GM12878 (cell line): ENCODE data around the gene MDGA2.

ENCODE experiments used
- ATF7 ChIP-seq: fragments of 450-650 bp; IDR thresholded peaks from 2 replicates; pipeline ENCODE4 v1.6.1; 2016; ENCODE audit warnings: low read depth, mild to moderate bottlenecking
- CHD4 ChIP-seq: fragments of 200-600 bp; sonication (generic); IDR thresholded peaks from 2 replicates; pipeline ENCODE4 v1.6.1; 2016; ENCODE audit warnings: mild to moderate bottlenecking
- CTCF ChIP-seq, 3 experiments: IDR thresholded peaks in 2 of 3; conservative IDR thresholded peaks in 1 of 3; 2 replicates each; pipeline ENCODE4 v1.5.1; 2011; ENCODE audit warnings: low read depth in 3 of 3, low read length in 3 of 3, mild to moderate bottlenecking in 3 of 3, control low read depth in 2 of 3, moderate library complexity in 2 of 3, inconsistent platforms in 1 of 3, mixed read lengths in 1 of 3; ENCODE audit not compliant: control insufficient read depth in 2 of 3, insufficient read depth in 1 of 3; ENCODE audit errors: extremely low read depth in 1 of 3
- EED ChIP-seq: sonication (generic); IDR thresholded peaks from 2 replicates; pipeline ENCODE4 v1.6.1; 2016; ENCODE audit warnings: antibody characterized with exemption, low read depth
- MXI1 ChIP-seq: fragments of 150-350 bp; IDR thresholded peaks from 2 replicates; pipeline ENCODE4 v1.6.1; 2011; ENCODE audit warnings: low read depth, mild to moderate bottlenecking, inconsistent platforms, low read length, improper control_type of control experiment
- NFIC ChIP-seq: IDR thresholded peaks from 2 replicates; pipeline ENCODE4 v1.6.1; 2012; ENCODE audit warnings: low read depth, mild to moderate bottlenecking, inconsistent platforms, low read length, moderate library complexity
- NFXL1 ChIP-seq: fragments of 450-650 bp; IDR thresholded peaks from 2 replicates; pipeline ENCODE4 v1.6.1; 2017; ENCODE audit warnings: antibody characterized with exemption, mild to moderate bottlenecking, borderline replicate concordance
- POLR2AphosphoS5 ChIP-seq: IDR thresholded peaks from 2 replicates; pipeline ENCODE4 v1.6.1; 2011; ENCODE audit warnings: mild to moderate bottlenecking, low read length, inconsistent platforms
- RFX5 ChIP-seq: IDR thresholded peaks from 2 replicates; pipeline ENCODE4 v1.6.1; 2011; ENCODE audit warnings: low read depth, low read length, improper control_type of control experiment
- SIN3A ChIP-seq: IDR thresholded peaks from 2 replicates; pipeline ENCODE4 v1.6.1; 2012; ENCODE audit warnings: low read depth, low read length, improper control_type of control experiment
- SMC3 ChIP-seq: IDR thresholded peaks from 2 replicates; pipeline ENCODE4 v1.6.1; 2011; ENCODE audit warnings: low read length, improper control_type of control experiment, borderline replicate concordance
- ZZZ3 ChIP-seq: IDR thresholded peaks from 2 replicates; pipeline ENCODE4 v1.6.1; 2011; ENCODE audit warnings: low read depth; ENCODE audit not compliant: control insufficient read depth, insufficient read length

GRCh38 chr14:47284283-47284682, 391.1 kb downstream of the MDGA2 start:
- TF ChIP-seq POLR2AphosphoS5: no peak
- no peak for TF ChIP-seq NFIC
- TF ChIP-seq CTCF (IDR thresholded peaks at IDR 0.05 in 2 of 3, conservative IDR thresholded peaks at IDR 0.05 in 1 of 3; ENCODE audit: control insufficient read depth in 2 of 3, extremely low read depth in 1 of 3, insufficient read depth in 1 of 3, low read depth in 3 of 3, low read length in 3 of 3): no peak
- no peak for TF ChIP-seq MXI1
- TF ChIP-seq ZZZ3: no peak
- no peak for TF ChIP-seq CHD4
- TF ChIP-seq NFXL1: no peak
- TF ChIP-seq SIN3A: no peak
- TF ChIP-seq RFX5: no peak
- no peak for TF ChIP-seq EED
- no peak for TF ChIP-seq ATF7
- no peak for TF ChIP-seq SMC3
